GM19025 (cell line): ENCODE data around the gene CEP72.
"Not testable (repeated sequence)": the region's sequence is repeated elsewhere in the genome, so short reads cannot be mapped to it uniquely, and the experiment has no call there.

Experiments used
- ATAC-seq: cut with Tn5 transposase; IDR thresholded peaks from one replicate; pipeline ENCODE4 v1.9.1; 2021; ENCODE audit warnings: mild to moderate bottlenecking, low read depth, moderate library complexity; ENCODE audit not compliant: unreplicated experiment

The CEP72 gene

DNA sequence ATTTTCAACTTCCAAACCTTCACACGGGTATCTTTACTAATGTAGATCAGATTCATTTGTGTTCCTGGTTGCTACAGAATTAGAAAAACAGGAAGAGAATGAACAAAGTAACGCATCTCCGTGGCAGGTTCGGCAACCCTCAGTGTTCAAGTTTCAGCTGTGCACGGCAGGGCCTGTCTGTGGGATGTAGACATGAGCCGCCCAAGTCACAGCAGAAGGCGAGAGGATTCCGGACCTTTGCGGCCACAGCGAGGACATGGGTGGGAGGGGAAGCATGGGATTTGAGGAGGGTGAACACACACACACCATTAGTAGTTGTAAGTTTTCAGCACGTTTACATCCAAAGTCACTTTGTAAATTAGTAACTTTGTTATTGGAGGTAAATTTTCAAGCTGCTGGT is 31.7 kb upstream of the CEP72 start:
- no peak for ATAC-seq

GRCh38 chr5:581266-581665 is 30.9 kb upstream of the CEP72 start:
- ATAC-seq: no peak

GRCh38 chr5:581941-582340 is 30.2 kb upstream of the CEP72 start:
- no peak for ATAC-seq

DNA sequence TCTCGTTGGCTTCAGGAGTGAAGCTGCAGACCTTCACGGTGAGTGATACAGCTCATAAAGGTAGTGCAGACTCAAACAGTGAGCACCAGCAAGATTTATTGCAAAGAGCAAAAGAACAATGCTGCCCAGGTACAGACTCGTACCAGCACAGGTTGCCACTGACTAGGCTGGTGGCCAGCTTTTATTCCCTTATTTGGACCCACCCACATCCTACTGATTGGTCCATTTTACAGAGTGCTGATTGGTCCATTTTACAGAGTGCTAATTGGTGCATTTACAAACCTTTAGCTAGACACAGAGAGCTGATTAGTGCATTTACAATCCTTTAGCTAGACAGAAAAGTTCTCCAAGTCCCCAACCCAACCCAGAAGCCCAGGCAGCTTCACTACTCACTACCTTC is 29.7 kb upstream of the CEP72 start:
- ATAC-seq: not testable (repeated sequence)

DNA sequence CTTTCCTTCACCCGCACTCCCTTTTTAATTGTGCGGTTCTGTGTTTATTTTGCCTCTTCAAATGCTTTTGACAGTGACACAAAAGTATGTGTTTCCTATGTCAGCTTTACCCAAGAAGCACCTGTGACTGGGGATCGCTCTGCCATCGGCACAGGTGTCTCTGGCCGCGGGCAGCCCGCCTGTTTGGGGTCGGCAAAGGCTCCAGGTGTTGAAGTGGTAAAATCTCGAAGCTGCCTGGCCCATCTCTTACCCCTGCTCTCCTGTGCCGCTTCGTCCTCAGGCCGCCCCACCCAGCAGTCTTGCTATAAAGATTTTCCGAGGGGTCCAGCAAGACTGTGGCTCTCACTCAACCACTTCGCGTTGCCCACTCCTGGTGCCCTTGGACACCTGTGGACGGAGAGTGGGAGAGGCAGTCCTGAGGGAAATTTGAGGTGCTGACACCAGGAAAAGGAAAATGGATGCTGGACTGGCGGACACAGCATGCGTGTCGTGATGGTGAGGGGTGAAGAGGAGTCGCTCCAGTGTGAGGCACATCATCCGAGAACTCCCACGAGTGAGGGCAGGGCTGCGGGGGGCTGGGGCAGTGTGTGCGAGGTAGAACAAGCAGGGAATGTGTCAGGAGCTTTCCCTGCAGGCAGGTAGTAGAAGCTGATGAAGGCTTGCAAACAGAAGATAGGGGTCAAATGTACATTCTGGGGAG is 29.1 kb upstream of the CEP72 start:
- ATAC-seq: no peak

DNA sequence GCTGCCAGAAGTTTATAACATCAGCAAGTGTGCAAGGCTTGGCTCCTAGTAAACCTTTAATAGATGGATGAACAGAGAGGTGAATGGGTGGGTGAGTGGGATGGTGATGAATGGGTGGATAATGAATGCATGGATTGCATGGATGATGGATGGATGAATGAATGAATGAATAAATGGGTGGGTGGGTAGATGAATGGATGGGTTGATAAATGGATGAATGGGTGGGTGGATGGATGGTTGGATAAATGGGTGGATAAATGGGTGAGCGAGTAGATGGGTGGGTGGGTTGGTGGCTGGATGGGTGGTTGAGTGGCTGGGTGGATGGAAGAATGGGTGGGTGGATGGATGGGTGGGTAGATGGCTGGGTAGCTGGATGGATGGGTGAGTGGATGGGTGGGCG is 28.5 kb upstream of the CEP72 start:
- ATAC-seq: no peak

DNA sequence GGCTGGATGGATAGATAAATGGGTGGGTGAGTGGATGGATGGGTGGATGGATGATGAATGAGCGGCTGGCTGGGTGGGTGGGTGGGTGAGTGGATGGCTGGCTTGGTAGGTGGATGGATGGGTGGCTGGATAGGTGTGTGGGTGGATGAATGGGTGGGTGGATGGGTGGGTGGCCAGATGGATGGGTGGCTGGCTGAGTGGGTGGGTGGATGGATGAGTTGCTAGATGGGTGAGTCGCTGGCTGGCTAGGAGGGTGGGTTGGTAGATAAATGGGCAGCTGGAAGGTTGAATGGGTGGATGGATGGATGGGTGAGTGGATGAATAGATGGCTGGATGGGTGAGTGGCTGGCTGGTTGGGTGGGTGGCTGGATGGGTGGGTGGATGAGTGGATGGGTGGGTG is 27.9 kb upstream of the CEP72 start:
- no peak for ATAC-seq

DNA sequence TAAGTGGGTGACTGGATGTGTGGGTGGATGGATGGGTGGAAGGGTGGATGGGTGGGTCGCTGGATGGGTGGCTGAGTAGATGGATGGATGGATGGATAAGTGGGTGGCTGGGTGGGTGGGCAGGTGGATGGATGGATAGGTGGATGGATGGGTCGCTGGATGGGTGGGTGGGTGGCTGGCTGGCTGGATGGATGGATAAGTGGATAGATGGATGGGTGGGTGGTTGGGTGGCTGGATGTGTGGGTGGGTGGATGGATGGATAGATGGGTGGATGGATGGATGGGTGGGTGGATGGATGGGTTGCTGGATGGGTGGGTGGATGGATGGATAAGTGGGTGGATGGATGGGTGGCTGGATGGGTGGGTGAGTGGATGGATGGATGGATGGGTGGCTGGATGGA is 27.3 kb upstream of the CEP72 start:
- no peak for ATAC-seq

DNA sequence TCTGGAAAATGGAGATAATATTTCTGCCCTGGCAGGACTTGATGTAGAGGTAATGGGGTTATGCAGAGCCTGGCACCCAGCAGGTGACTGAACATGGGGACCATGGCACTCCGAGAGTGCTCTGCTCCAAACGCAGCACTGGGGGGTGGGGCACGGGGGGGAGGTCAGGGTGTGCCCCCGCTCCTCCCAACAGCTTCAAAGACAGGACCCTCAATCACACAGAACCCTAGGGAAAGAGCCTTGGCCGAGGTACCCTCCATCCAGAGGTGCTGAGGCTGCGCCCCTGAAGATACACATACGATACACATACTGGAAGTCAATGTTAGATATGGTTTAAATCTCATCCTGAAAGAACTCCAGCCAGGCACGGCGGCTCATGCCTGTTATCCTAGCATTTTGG is 26.6 kb upstream of the CEP72 start:
- no peak for ATAC-seq

DNA sequence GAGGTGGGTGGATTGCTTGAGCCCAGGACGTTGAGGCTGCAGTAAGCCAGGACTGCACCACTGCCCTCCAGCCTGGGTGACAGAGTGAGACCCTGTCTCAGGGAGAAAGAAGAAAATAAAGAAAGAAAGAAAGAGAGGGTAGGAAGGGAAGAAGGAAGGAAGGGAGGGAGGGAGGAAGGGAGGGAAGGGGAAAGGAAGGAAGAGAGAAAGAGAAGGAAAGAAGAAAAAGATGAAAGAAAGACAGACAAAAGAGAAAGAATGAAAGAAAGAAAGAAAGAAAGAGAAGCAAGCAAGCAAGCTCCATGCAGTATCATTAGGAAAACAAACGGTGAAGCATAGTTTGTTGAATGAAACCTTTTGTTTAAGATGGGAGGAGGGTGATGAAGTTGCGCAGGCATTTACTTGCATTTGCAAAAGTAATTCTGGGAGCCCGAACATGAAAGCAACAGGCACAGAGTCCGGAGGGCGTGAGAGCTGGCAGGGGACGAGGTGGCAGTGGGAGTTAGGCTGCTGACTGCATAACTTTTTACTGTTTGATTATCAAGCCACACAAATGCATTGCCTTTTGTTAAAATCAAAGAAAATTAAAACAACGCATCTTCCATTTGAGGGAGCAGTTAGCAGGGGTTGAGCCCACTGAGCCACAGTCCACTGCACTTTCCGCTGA is 26.0 kb upstream of the CEP72 start:
- no peak for ATAC-seq

- no peak for ATAC-seq
Measured at GRCh38 chr5:586751-587285, 25.3 kb upstream of the CEP72 start.

- no peak for ATAC-seq
Measured at GRCh38 chr5:587403-587802, 24.7 kb upstream of the CEP72 start.

DNA sequence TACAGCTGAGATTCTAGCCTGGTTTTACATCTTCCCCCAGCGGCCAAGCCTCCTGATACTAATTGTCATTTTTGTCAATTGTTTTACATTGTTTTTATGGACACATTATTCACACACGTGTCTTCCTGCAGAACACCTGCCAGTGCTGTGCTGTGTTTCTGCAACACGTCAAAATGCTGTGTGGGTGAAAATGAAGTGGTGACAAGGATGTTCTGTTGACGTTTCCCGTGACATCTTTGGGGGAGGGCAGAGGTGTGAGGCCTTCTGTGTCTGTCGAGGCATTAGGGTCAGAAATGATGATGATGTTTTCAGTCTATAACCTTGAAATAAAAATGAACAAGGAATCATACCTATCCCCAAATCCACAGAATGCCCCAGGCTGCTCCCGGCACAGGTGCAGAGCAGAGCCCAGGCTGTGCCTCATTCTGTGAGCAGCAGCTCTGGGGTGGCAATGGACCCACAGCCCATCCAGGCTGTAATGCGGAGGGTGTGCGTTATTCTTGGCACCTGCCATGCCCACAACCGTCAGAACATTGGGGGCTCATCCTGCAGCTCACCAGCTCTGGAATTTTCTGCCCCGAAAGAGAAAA is 23.6 kb upstream of the CEP72 start:
- no peak for ATAC-seq

DNA sequence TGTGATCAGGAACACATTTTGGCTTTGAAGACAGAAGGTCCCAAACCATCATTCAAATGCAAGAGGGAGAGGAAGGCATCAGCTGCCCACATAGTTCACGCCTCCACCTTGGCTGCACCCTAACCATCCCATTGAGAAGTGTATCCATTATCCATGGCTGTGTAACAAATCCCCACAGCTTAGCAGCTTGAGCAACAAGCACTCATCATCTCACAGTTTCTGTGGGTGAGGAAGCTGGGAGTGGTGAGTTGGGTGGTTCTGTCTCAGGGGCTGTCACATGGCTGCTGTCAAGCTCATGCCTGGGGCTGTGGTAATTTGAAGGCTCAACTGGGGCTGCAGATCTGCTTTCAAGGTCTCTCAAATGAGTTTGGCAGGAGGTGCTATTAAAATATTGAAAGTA is 23.0 kb upstream of the CEP72 start:
- no peak for ATAC-seq

DNA sequence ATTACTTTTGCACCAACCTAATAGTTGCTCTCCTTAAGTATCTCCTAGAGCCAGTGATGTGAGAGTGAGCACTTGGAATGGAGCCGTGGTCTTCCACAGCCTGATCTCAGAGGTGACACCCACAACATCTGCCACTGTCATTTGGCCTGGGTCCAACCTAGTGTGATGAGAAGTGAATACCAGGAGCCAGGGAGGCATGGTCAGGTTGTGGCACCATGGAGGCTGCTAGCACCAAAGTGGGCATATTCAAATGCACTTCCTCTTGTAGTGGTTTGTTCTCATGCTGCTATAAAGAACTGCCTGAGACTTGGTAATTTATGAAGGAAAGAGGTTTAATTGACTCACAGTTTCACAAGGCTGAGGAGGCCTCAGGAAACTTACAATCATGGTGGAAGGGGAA is 22.6 kb upstream of the CEP72 start:
- ATAC-seq: no peak

- no peak for ATAC-seq
Measured at GRCh38 chr5:590346-590745, 21.8 kb upstream of the CEP72 start.

DNA sequence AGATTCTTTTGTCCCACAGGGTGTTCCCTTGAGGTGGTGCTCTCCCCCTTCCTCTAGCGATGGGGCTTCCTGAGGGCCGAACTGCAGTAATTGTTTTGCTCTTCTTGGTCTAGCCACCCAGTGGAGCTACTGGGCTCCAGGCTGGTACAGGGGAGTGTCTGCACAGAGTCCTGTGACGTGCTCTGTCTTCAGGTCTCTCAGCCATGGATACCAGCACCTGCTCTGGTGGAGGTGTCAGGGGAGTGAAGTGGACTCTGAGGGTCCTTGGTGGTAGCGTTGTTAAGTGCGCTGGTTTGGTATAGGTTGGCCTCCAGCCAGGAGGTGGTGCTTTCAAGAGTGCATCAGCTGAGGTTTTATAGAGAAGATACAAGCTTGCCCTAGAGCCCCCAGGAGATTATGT is 20.4 kb upstream of the CEP72 start:
- no peak for ATAC-seq

GRCh38 chr5:592158-592557 is 20.0 kb upstream of the CEP72 start:
- no peak for ATAC-seq

- ATAC-seq: no peak
Measured at GRCh38 chr5:593511-593910, 18.6 kb upstream of the CEP72 start.

GRCh38 chr5:594226-594860 is 17.8 kb upstream of the CEP72 start:
- no peak for ATAC-seq

DNA sequence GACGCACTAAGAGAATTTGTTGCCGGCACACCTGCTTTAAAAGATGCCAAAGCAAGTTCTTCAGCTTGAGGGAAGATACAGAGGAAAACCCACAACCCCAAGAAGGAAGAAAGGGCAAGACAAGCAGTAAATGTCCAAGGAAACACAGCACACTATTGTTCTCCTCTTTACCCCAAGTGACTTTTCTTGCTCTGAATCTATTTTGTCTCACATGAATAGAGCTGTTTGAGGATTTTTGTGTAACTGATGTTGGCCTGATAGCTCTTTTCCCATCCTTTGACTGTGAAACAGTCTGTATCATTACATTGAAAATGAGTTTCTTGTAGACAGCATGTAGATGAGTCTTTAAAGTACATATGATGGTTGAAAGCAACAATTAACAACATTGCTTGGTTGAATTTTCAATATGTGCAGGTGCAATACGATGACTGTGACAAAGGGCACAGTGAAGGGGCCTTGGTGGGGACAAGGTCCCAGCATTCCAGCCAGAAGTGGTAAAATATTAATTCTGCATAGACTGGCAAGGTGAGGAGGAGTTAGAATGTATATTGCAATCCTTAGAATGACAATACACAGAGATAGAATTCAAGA is 16.8 kb upstream of the CEP72 start:
- no peak for ATAC-seq
